ENCODE results near the gene LCN6. TPM values are rescaled to one million over a fixed set of nuclear protein-coding genes. Genes with fewer than 3 reads are reported as not detected.

Gene LCN6
- total RNA-seq, 1 donor: not detected

DNA sequence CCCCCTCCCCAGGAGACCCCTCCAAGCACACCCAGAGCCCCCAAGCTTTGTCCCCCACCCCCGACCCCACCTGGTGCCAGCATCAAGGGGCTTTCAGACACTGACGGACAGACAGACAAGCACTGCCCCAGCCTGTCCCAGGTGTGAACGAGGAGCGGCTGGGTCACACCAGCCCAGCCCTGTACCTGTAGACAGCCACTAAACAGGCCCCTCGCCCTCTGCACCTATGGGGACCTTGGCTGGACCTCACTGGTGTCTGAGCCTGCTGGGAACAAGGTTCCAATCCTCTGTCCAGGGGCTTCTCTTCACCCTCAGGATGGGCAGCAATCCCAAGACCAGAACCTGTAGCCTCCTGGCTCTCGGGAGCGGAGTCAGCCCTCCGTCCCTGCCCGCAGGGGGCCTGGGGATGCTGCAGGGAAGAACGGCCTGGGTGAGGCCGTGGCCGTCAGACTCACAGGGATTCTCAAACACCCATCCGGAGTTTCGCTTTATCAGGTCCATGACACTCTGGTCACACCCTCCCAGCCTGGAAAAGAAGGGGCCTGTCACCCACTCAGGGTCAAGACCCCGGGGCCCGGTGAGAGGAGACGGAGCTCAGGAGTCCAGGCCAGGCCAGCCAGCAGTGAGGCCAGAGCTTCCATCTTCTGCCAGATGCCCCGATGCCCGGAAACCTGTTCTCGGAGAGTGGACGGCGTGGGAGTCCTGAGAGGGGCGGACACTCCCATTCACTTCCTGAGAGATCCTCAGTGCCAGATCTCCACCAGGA, 2.8 kb downstream of the LCN6 start:
- Histone ChIP-seq H3K27me3 (ENCODE audit: insufficient read depth, low read length) (no peaks in the 10 kb centered on the region), H3K4me3 (ENCODE audit: low read length) (no peak overlapping the region), H3K9me3 (ENCODE audit: low read depth, low read length) (no peaks in the 10 kb centered on the region), H3K4me1 (ENCODE audit: insufficient read depth, low read length) (peaks cover 5% of the 10 kb centered on the region)

DNA sequence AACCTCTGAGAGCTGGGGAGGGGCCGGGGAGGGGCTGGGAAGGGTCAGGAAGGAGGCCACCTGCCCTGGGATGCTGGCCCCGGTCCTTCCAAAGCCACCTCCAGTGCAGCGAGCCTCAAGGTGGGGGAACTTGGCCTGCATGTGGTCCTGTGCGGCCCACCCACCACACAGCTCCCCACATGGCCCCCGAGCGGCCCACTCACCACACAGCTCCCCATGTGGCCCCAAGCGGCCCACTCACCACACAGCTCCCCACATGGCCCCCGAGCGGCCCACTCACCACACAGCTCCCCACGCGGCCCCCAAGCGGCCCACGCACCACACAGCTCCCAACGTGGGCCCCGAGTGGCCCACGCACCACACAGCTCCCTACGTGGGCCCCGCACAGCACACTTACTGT, 3.6 kb downstream of the LCN6 start:
- Histone ChIP-seq H3K4me1 (ENCODE audit: insufficient read depth, low read length) (peaks cover 5% of the 10 kb centered on the region), H3K27me3 (ENCODE audit: insufficient read depth, low read length) (no peaks in the 10 kb centered on the region), H3K9me3 (ENCODE audit: low read depth, low read length) (no peaks in the 10 kb centered on the region), H3K4me3 (ENCODE audit: low read length) (no peak overlapping the region)

DNA sequence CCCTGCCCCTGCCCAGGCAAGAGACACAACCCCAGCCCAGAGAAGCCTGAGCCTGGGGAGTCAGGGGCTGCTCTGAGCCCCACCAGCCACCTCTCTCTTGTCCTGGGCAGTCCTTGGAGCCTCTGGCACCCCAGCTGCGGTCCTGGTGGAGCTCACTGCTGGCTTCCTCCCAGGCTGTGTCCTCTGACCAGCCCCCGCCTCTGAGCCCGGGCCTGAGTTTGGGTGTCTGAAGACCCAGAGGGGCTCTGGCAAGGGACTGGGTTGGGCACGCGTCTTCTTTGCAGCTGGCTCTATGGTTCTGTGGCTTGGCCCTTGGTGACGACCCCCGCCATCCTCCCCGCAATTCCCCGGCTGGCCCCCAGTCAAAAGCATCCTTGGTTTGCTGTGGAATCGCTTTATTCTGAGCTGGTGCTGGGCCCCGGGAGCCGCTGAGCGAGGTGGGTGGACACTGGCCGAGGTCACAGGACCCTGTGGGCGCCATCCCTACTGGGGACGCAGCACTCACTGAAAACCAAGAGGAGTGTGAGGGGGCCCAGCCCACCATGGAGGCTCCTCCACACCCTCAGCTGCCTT, 4.6 kb downstream of the LCN6 start:
- no peaks in the 10 kb centered on the region for H3K4me1 ChIP-seq (ENCODE audit: insufficient read depth, low read length)
- H3K27me3 ChIP-seq (ENCODE audit: insufficient read depth, low read length): no peaks in the 10 kb centered on the region
- no peaks in the 10 kb centered on the region for H3K9me3 ChIP-seq (ENCODE audit: low read depth, low read length)
- no peak overlapping the region for H3K4me3 ChIP-seq (ENCODE audit: low read length)

DNA sequence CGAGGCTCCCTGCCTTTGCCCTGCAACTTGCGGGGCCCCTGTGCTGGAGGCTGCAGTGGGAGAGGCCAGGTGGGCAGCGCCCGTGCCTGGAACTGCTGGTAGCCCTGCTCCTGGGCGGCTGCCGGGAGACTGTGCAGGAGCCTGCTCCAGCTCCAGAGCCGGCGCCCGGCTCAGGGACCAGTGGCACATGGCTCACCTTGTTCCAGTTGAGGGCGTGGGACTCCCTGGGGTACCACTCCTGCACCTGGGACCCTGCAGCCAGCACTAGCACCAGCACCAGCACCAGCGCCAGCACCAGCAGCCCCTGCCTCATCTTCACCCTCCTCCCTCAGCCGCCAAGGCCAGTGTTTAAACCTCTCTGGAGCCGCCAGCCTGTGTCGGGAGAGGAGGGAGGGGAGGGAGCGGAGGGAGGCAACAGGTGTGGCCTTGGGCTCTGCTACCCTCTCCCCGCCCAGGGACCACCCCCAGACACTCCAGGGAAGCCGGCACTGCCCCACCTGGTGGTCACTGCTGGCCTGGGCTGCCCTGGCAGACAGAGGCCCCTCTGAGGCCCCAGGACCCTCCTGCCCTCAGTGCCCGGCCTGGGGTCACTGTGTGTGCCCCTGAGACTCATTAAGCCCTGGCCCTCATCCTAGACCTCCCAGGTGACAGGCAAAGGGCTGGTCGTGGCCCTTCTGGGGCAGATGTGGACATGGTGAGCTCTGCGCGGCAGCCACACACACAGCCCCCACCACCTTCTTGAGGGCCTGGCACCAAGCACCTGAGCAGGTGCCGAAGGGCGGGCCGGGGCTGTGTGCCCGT, 5.5 kb downstream of the LCN6 start, which contains the start of gene LCN10:
Gene LCN10, minus strand, starts transcription at position 350 of the 801 bp plus-strand sequence. Its CDS starts 37 bp downstream, at position 313.
- Histone ChIP-seq H3K9me3 (ENCODE audit: low read depth, low read length) (no peaks in the 10 kb centered on the region), H3K4me1 (ENCODE audit: insufficient read depth, low read length) (no peaks in the 10 kb centered on the region), H3K4me3 (ENCODE audit: low read length) (peak within 1 kb of the TSS; percentile 30), H3K27me3 (ENCODE audit: insufficient read depth, low read length) (no peaks in the 10 kb centered on the region)

DNA sequence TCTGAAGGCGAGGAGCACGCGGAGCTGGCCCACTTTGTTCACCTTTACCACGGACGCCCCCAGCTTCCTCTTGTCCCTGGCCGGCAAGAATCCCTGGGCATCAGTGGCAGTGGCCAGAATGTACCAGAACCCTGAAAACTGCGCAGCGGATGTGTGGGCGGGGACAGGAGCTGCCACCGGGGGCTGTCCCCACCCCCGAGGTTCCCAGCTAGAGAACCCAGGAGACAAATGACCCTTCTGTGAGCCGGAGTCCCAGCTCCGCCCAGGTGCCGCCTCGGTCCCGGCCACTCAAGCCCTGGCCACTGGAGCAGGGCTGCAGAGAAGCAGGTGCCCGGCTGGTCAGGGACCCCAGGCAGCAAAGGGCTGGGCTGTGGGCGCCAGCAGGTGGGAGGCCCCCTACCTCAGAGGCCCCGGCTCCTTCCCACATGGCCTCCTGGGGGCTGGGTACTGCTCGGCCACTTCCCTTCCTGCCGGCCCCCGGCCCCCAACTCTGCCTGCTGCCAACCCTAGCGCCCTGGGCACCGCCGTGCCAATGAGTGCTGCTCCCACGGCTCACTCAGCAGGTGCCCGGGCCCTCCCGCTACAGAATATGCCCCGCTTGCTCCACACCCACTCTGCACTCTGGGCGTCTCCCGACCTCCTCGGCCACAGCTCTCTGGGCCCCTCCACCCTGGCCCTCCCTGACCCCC, 6.3 kb downstream of the LCN6 start:
- H3K27me3 ChIP-seq (ENCODE audit: insufficient read depth, low read length): no peaks in the 10 kb centered on the region
- peak overlapping the region; percentile 30 for H3K4me3 ChIP-seq (ENCODE audit: low read length)
- no peaks in the 10 kb centered on the region for H3K4me1 ChIP-seq (ENCODE audit: insufficient read depth, low read length)
- H3K9me3 ChIP-seq (ENCODE audit: low read depth, low read length): no peaks in the 10 kb centered on the region

DNA sequence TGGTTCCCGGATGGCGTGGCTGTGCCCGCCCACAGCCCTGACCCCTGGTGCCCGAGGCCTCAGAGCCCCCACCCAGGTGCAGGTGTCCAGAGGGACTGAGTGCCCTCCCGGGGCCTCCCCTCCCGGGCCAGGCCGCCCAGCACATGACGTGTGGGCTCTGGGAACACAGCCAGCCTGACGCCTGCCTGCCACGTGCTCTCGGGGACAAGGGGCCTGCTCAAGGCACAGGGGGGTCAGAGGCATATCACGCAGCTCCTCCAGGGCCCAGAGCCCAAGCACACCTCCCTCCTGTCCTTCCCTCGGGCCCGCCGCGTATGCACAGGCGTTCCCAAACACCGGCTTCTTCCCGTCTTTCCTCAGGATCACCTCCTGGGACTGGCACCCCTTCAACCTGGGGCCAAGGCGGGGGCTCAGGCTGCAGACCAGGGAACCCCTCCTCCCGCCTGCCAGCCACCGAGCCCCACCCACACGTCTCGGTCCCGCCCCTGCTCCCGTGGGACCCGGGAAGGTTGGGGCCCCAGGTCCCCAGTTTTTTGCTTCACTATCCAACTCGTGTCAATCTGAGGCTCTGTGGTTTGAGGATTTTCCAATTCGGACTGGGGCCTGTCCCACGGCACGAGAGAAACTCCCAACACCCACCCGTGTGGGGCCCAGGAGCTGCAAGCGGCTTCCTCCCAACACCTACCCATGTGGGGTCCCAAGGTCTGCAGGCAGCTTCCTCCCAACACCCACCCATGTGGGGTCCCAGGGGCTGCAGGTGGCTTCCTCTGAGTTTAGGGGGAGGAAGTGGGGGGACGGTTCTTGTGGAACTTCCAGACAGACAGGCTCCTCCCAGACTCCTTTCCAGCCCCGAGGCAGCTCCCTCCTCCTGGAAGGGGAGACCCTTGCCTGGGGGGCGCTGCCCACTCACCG, 7.1 kb downstream of the LCN6 start:
- Histone ChIP-seq H3K27me3 (ENCODE audit: insufficient read depth, low read length) (no peaks in the 10 kb centered on the region), H3K9me3 (ENCODE audit: low read depth, low read length) (no peaks in the 10 kb centered on the region), H3K4me1 (ENCODE audit: insufficient read depth, low read length) (no peaks in the 10 kb centered on the region), H3K4me3 (ENCODE audit: low read length) (peak overlapping the region; percentile 30)

DNA sequence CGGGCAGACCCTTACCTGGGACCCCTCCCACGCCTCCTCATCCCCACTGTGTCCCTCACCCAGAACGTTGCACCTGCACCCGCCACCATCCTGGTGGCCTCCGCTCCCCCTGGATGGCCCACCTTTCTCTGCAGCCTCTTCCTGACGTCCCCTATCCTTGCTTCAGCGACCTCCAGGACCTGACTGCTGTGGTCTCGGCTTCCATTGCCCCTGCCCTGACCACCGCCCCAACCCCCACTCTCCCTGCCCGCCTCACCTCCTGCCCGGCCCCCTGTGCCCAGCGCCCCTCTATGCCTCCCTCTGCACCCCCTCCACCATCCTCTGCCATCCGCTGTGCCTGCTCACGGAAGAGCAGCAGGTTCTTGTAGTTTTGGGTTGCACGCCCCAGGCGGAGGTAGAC, 7.8 kb downstream of the LCN6 start:
- no peaks in the 10 kb centered on the region for H3K27me3 ChIP-seq (ENCODE audit: insufficient read depth, low read length)
- no peaks in the 10 kb centered on the region for H3K9me3 ChIP-seq (ENCODE audit: low read depth, low read length)
- no peaks in the 10 kb centered on the region for H3K4me1 ChIP-seq (ENCODE audit: insufficient read depth, low read length)
- H3K4me3 ChIP-seq (ENCODE audit: low read length): no peak overlapping the region

DNA sequence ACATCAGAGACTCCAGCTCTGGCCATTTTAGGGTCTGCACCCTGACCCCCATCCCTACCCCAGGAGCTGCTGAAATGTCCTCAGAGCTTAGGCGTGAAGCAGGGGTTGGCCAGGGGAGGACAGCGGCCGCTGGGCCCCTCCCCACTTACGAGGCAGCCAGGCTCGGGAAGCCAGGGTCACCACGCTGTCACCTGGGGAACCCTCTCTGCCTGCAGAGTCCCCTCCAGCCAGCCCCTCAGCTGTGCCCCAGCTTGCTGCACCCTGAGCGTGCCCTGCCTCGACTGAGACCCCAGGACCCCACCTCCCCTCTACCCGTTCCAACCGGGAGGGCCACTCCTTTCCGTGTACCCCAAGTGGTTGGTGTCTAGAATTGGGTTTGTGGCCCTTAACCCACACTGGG, 8.3 kb downstream of the LCN6 start:
- Histone ChIP-seq H3K4me1 (ENCODE audit: insufficient read depth, low read length) (no peaks in the 10 kb centered on the region), H3K4me3 (ENCODE audit: low read length) (no peak overlapping the region), H3K27me3 (ENCODE audit: insufficient read depth, low read length) (no peaks in the 10 kb centered on the region), H3K9me3 (ENCODE audit: low read depth, low read length) (no peaks in the 10 kb centered on the region)

DNA sequence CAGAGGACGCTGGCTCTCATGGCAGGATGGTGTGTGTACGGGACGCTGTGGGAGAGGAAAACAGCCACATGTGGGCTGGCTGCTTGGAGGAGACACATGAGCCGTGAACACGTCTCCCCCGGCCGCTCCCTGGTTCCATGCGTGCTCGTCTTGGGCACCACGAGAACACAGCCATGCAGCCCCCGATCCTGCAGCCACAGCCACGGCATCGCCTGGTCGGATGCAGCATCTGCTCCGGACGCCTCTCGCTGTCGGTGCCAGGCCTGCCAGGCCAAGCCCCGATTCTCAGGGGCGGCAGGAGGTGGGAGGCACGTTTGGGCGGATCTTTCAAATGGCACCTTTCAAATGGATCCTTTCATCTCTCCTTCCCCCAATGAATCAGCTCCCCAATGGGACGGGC, 8.8 kb downstream of the LCN6 start:
- no peaks in the 10 kb centered on the region for H3K27me3 ChIP-seq (ENCODE audit: insufficient read depth, low read length)
- no peak overlapping the region for H3K4me3 ChIP-seq (ENCODE audit: low read length)
- H3K9me3 ChIP-seq (ENCODE audit: low read depth, low read length): no peaks in the 10 kb centered on the region
- no peaks in the 10 kb centered on the region for H3K4me1 ChIP-seq (ENCODE audit: insufficient read depth, low read length)

DNA sequence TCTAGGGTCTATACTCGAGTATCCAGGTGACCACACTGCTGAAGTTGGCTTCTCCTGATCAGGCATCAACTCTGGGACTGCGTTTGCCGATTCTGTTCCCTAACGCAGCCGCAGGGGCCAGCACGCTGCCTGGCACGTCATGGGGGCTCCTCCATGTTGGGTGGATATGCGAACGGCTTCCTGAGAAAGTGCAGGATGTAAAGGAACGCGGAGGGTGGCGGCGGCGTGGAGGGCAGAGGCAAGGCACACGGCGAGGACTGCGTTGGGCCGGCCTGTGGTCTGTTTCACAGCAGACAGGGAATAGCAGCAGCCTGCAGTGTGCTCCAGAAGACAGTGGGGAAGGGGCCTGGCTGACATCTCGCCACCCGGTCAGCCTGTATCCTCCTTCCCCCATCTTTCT, 9.4 kb downstream of the LCN6 start:
- H3K27me3 ChIP-seq (ENCODE audit: insufficient read depth, low read length): no peaks in the 10 kb centered on the region
- no peaks in the 10 kb centered on the region for H3K9me3 ChIP-seq (ENCODE audit: low read depth, low read length)
- no peak overlapping the region for H3K4me3 ChIP-seq (ENCODE audit: low read length)
- no peaks in the 10 kb centered on the region for H3K4me1 ChIP-seq (ENCODE audit: insufficient read depth, low read length)

DNA sequence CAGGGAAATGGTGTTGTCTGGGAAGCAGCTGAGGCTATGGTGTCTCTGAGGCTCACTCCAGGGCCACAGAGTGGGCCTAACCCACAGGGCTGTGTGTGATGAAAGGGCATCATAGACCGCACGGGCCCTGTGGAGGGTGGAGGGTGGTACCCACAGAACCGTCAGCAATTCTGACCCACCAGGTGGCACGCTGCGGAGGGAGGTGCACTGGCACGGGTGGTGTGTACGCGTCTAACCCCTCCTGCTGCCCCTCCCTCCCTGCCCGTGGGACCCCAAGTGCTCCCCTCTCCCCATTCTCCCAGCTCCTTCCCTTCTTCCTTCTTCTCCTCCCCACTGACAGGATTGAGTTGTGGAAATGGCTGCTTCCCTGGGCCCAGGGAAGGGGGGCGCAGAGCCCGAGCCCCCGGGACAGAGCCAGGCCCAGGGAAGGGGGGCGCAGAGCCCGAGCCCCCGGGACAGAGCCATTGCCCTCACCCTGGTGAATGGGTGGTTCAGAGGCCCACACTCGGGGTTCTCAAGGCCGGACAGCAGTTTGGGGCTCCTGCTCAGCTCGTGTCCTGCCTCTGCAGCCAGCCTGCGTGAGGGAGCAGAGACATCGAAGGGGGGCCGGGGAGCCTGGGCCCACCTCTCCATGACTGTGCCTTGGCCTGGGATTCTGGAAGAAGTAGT, 12.4 kb downstream of the LCN6 start:
- no peaks in the 10 kb centered on the region for H3K4me1 ChIP-seq (ENCODE audit: insufficient read depth, low read length)
- no peaks in the 10 kb centered on the region for H3K9me3 ChIP-seq (ENCODE audit: low read depth, low read length)

DNA sequence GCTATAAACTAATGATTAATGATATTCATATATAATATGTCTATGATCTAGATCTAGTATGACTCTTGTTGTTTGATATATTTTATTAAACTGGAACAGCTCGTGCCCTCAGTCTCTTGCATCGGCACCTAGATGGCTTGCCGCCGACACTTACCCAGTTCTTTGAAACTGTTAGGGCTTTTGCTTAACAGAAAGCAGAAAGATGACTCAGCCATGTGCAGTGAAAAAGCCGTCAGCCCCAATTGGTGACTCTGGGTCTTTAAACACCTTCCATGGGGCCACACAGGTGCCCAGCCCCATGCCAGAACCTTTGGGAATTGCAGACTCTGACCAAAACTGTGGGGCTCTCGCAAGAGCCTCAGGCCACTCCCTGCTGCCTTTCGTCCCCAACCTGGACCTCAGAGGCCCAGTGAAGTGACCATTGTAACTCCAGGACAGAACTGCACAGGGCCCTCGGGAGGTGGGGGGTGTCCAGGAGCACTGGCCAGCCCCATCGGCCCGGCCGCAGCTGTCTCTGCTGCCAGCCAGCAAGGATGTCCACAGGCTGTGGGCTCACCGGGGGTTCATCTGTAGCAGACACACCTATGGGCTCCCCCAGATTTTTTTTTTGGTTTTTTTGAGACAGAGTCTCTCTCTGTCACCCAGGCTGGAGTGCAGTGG, 13.4 kb downstream of the LCN6 start:
- H3K27me3 ChIP-seq (ENCODE audit: insufficient read depth, low read length): no peaks in the 10 kb centered on the region
- H3K9me3 ChIP-seq (ENCODE audit: low read depth, low read length): no peaks in the 10 kb centered on the region
- no peaks in the 10 kb centered on the region for H3K4me1 ChIP-seq (ENCODE audit: insufficient read depth, low read length)
- no peak overlapping the region for H3K4me3 ChIP-seq (ENCODE audit: low read length)

More for the DNA sequence above, 12.4 kb downstream of the LCN6 start:
- no peak overlapping the region for H3K4me3 ChIP-seq (ENCODE audit: low read length)
- no peaks in the 10 kb centered on the region for H3K27me3 ChIP-seq (ENCODE audit: insufficient read depth, low read length)

DNA sequence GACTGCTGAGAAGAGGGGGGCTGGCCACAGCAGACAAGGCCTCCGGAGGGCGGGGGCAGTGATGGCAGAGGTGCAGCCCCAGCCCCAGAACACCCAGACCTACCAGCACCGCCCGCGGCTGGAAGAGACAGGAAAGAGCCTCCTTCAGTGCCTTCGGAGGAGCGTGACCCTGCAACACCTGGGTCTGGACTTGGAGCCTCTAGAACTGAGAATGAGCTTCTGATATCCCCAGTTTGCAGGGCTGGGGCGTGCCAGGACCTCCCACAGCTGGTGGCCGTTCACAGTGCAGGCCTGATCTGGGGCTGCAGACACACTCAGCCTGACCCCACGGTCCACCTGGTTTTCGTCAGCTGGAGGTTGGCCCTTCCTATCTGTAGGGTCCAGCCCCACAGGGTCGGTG, 14.7 kb downstream of the LCN6 start:
- Histone ChIP-seq H3K4me3 (ENCODE audit: low read length) (no peak overlapping the region), H3K27me3 (ENCODE audit: insufficient read depth, low read length) (no peaks in the 10 kb centered on the region), H3K9me3 (ENCODE audit: low read depth, low read length) (no peaks in the 10 kb centered on the region), H3K4me1 (ENCODE audit: insufficient read depth, low read length) (peaks cover 6% of the 10 kb centered on the region)

Measured in mononuclear cell (primary cell).